Mesodermal cell (in vitro differentiated cells): Measurements from ENCODE around the gene M1AP.

Experiments
- H3K27ac ChIP-seq: 2 replicates; pipeline ENCODE4 v1.7.0; 2013; ENCODE audit warnings: mild to moderate bottlenecking, low read depth, low read length, moderate library complexity; ENCODE audit not compliant: severe bottlenecking
- H3K36me3 ChIP-seq: 2 replicates; pipeline ENCODE4 v1.7.1; 2013; ENCODE audit warnings: mild to moderate bottlenecking, low read length, moderate library complexity; ENCODE audit not compliant: control insufficient read depth, insufficient read depth
- H3K4me1 ChIP-seq: one replicate; pipeline ENCODE4 v1.7.1; 2013; ENCODE audit warnings: mild to moderate bottlenecking, low read length; ENCODE audit not compliant: insufficient read depth, control insufficient read depth, poor library complexity, severe bottlenecking
- H3K4me3 ChIP-seq: 2 replicates; pipeline ENCODE4 v1.7.0; 2013; ENCODE audit warnings: low read length, control low read depth, mild to moderate bottlenecking; ENCODE audit not compliant: insufficient read depth, poor library complexity, severe bottlenecking; ENCODE audit errors: extremely low read depth
- H3K9me3 ChIP-seq: 2 replicates; pipeline ENCODE4 v1.7.1; 2013; ENCODE audit warnings: mild to moderate bottlenecking, low read length, moderate library complexity; ENCODE audit not compliant: control insufficient read depth
- WGBS, 2 experiments: methylation state at CpG; one replicate each; pipeline ENCODE4 v1.1.5; 2013; ENCODE audit warnings: missing lambda C conversion rate in 2 of 2; ENCODE audit not compliant: insufficient coverage in 2 of 2; 5-methylcytosine and 5-hydroxymethylcytosine counted together

Gene M1AP

GRCh38 chr2:74625658-74626425 lies 22.3 kb downstream of the M1AP start:
- no peaks in the 10 kb centered on the region for H3K9me3 ChIP-seq
- H3K4me3 ChIP-seq, result no peak overlapping the region
- no peak overlapping the region for H3K27ac ChIP-seq
- no peaks in the 10 kb centered on the region for H3K4me1 ChIP-seq
- no peaks in the 10 kb centered on the region for H3K36me3 ChIP-seq
- 75 to 91% methylated on average over 2 to 5 of the region's 5 CpGs for WGBS, 2 experiments

- Histone ChIP-seq H3K27ac (no peak overlapping the region), H3K9me3 (no peaks in the 10 kb centered on the region), H3K4me1 (no peaks in the 10 kb centered on the region), H3K36me3 (no peaks in the 10 kb centered on the region), H3K4me3 (no peak overlapping the region)
- 96 to 99% methylated on average over 12 of the region's 12 CpGs for WGBS, 2 experiments
These were observed 27.5 kb downstream of the M1AP start for GRCh38 chr2:74620671-74621070.

GRCh38 chr2:74619651-74620297 lies 28.4 kb downstream of the M1AP start:
- Histone ChIP-seq H3K36me3 (no peaks in the 10 kb centered on the region), H3K4me3 (no peak overlapping the region), H3K4me1 (no peaks in the 10 kb centered on the region), H3K9me3 (no peaks in the 10 kb centered on the region), H3K27ac (no peak overlapping the region)
- 93% methylated on average over 2 of the region's 5 CpGs; no CpG with 5 or more reads in 1 of the 2 experiments for WGBS, 2 experiments

GRCh38 chr2:74618410-74619083 lies 29.6 kb downstream of the M1AP start:
- Histone ChIP-seq H3K36me3 (no peaks in the 10 kb centered on the region), H3K4me3 (no peak overlapping the region), H3K27ac (no peak overlapping the region), H3K4me1 (no peaks in the 10 kb centered on the region), H3K9me3 (no peaks in the 10 kb centered on the region)
- 83 to 89% methylated on average over 3 of the region's 6 CpGs for WGBS, 2 experiments

GRCh38 chr2:74617122-74617521 lies 31.0 kb downstream of the M1AP start:
- no peaks in the 10 kb centered on the region for H3K4me1 ChIP-seq
- no peak overlapping the region for H3K27ac ChIP-seq
- no peaks in the 10 kb centered on the region for H3K9me3 ChIP-seq
- H3K4me3 ChIP-seq, result no peak overlapping the region
- no peaks in the 10 kb centered on the region for H3K36me3 ChIP-seq
- WGBS, 2 experiments, result 80% methylated on average over 1 of the region's 3 CpGs; no CpG with 5 or more reads in 1 of the 2 experiments

GRCh38 chr2:74606927-74607326 lies 41.2 kb downstream of the M1AP start:
- no peaks in the 10 kb centered on the region for H3K36me3 ChIP-seq
- 80 to 94% methylated on average over 4 of the region's 5 CpGs for WGBS, 2 experiments

GRCh38 chr2:74603282-74604000 lies 44.7 kb downstream of the M1AP start:
- no peaks in the 10 kb centered on the region for H3K4me1 ChIP-seq
- no peak overlapping the region for H3K4me3 ChIP-seq
- no peak overlapping the region for H3K27ac ChIP-seq
- 86 to 87% methylated on average over 4 to 7 of the region's 7 CpGs for WGBS, 2 experiments
- H3K9me3 ChIP-seq, result no peaks in the 10 kb centered on the region
- H3K36me3 ChIP-seq, result no peaks in the 10 kb centered on the region

More at GRCh38 chr2:74606927-74607326, 41.2 kb downstream of the M1AP start:
- Histone ChIP-seq H3K4me1 (no peaks in the 10 kb centered on the region), H3K4me3 (no peak overlapping the region), H3K27ac (no peak overlapping the region), H3K9me3 (no peaks in the 10 kb centered on the region)

- 75 to 100% methylated on average over 1 of the region's 1 CpG for WGBS, 2 experiments
- Histone ChIP-seq H3K36me3 (no peaks in the 10 kb centered on the region), H3K4me3 (no peak overlapping the region), H3K27ac (no peak overlapping the region), H3K9me3 (no peaks in the 10 kb centered on the region), H3K4me1 (no peaks in the 10 kb centered on the region)
These were observed 45.4 kb downstream of the M1AP start for GRCh38 chr2:74602586-74603281.

- H3K36me3 ChIP-seq, result no peaks in the 10 kb centered on the region
- no peak overlapping the region for H3K27ac ChIP-seq
- H3K4me1 ChIP-seq, result no peaks in the 10 kb centered on the region
- no peaks in the 10 kb centered on the region for H3K9me3 ChIP-seq
- no peak overlapping the region for H3K4me3 ChIP-seq
- WGBS, 2 experiments, result 100% methylated on average over 1 of the region's 3 CpGs; no CpG with 5 or more reads in 1 of the 2 experiments
These were observed 48.5 kb downstream of the M1AP start for GRCh38 chr2:74599676-74600075.

GRCh38 chr2:74597410-74597809 lies 50.7 kb downstream of the M1AP start:
- H3K27ac ChIP-seq, result no peak overlapping the region
- H3K4me3 ChIP-seq, result no peak overlapping the region
- WGBS, 2 experiments, result 92 to 100% methylated on average over 1 of the region's 1 CpG
- H3K36me3 ChIP-seq, result no peaks in the 10 kb centered on the region
- no peaks in the 10 kb centered on the region for H3K4me1 ChIP-seq
- no peaks in the 10 kb centered on the region for H3K9me3 ChIP-seq
